Myocyte (in vitro differentiated cells): ENCODE data around the gene IGF2. TPM values are rescaled to one million over a fixed set of nuclear protein-coding genes. Genes with fewer than 3 reads are reported as not detected.

Experiments
- DNase-seq: peaks from one replicate; pipeline ENCODE4 v3.0.0-alpha.2; 2012; ENCODE audit warnings: low read depth
- total RNA-seq: library from RNA; depleted of rRNA; stranded (reverse); fragments of >200 nt; gene quantifications from 2 replicates; pipeline ENCODE4 v1.2.3, GENCODE V29; 2014

The IGF2 gene
- total RNA-seq, 1 donor from 2014 or later, result 330 TPM

DNA sequence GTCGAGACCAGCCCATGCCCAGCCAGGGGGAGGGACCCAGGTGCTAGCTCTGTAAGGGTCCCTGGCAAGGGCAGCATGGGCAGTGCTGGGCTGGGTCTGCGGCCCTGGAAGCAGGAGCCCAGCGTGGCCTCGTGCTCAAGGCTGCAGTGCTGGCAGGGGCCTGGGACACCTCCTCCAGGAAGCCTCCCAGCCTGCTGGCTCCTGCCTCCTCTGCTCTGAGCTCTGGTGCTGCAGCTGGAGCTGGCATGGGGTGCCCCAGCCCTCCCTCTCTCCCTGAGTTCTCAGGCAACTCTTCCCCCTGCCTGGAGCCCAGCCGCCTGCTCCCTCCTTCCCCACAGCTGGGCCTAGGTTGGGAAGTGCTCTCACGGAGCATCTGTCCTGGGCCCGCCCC is 15.0 kb upstream of the IGF2 start:
- DNase-seq, result no peak

DNA sequence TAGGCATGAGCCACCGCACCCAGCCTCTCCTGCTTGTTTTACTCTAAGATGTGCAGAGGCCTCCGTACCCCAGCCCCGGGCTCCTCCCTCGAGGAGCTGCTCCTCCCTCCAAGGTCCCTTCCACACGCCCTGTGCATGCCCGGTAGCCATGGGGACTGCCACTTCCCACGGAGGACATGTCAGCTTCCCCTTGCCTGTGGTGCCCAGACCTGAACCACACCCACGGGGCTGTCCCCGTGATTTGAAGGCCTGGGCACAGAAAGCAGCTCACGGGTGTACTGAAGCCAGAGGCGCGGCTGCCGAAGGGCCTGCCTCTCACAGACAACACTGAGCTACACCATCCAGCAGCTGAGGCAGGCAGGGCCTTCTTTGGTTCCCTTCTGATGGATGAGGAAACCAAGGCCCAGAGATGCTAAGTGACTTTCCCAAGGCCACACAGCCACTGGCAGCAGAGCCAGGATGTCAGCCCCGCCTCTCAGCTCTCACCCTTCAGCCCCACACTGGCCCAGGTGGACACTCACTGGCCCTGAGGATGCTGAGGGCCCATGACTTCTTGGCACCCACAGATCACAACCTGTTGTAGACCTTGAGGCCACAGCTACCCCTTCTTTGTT is 14.5 kb upstream of the IGF2 start:
- DNase-seq, result no peak

DNA sequence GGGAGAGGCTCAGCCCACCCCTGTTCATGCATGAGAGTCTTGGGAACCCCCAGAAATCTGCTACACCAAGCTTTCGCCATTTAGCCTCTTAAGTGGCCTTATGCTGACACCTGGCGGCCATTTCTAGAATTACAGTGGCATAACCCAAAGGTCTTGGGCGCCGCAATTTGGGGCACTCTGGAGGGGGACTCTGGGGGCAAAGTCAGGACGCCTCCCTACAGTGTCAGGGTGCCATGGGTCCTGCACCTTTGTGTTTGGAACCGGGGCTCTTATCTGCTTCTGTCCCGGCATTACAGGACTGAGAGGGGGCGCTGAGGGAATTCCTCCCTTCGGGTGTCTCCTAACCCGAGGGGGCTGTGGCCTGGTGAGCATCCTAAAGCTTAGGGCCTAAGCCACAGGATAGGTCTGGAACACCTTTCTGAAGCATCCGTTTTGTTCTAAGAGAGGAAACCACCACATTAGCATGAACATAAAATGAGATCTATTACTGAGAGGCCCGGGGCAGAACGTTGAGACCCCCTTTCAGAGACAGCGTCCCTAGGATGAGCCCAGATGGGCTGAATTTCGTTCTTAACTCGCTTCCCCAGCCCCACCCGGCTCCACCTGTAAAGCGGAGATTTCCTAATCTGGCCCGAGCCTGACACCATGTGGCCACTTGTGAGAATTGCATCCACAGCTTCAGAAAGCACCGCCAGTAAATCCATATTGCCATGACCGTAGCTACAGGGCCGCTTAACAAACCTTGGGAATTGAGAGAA is 12.5 kb upstream of the IGF2 start:
- peak; percentile 72 for DNase-seq

DNA sequence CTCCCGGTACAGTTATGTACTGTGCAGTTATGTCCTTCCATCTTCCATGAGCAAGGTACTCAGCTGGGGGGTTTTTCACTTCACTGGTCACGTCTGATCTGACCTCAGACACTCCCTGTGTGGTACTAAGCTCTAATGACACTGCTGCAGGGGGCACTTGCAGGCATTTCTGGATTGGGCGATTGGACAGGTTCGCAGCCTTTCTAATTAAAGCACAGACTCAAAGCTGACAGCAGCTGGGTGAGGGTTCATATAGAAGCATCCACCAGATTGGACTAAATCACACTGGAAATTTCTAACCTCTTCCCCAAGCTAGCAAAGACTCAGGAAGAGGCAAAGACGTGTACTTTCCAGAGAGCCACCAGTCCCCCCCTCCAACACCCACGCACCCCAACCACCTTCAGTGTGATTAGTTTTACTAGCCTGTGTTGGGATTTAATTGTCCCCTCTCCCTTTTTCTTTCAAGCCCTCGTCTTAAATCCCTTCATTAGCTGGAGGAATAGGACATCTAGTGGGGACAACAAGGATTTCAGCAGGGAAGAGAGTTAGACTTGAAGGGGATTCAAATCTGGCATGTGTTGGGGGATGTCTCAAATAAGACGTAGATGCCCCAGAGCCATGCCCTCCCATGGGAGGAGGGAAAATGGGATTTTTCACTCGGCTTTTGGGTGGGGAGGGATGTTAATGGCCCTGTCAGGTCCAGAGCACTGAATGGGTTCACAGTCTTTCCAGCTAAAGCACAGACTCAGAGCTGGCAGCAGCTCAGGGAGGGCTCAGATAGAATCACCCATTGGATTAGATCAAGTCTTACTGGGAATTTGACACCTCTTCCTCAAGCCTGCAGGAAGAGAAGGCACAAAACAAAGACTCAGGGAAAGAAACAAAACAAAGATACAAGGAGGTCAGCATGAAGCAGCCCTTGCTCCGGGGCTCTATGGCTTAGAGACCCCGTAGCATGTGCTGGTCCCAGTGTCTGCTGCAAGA is 11.0 kb upstream of the IGF2 start:
- peak; percentile 80 for DNase-seq

DNA sequence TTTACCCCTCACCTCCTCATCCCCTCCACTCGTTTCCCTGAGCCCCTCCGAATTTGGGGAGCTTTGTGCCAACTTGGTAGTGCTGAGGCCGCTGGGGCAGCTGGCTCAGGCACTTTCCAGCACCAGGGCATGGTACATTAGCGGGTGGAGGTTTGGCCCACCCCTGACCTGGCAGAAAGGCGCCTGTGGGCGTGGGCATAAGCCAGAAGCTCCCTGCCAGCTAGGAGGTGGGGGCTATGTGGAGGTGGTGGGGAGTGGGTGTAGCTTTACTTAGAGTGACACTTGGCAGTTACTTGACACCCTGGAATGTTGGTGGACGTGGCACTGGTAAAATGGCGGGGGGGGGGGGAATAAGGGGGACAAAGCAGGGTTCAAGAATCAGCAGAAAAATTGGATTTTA is 10.3 kb upstream of the IGF2 start:
- no peak for DNase-seq

DNA sequence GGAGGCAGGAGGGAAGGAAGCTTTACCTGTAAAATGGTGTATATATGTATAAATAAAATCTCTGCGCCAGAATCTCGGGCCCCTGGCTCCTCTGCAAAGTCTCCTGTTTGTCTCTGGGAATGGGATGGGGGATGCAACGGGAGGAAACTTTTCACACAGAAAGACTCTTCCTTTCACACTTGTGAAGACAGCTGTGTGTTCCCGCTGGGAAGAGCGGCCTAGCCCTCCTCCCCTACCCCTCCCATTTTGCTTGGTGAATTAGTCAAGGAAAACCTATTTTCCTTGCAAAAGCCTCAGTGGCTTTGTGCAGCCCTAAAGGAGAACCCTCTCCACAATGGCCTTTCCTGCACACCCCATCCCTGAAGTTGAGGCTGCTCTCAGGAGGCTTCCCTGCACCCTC is 9.4 kb upstream of the IGF2 start:
- no peak for DNase-seq

DNA sequence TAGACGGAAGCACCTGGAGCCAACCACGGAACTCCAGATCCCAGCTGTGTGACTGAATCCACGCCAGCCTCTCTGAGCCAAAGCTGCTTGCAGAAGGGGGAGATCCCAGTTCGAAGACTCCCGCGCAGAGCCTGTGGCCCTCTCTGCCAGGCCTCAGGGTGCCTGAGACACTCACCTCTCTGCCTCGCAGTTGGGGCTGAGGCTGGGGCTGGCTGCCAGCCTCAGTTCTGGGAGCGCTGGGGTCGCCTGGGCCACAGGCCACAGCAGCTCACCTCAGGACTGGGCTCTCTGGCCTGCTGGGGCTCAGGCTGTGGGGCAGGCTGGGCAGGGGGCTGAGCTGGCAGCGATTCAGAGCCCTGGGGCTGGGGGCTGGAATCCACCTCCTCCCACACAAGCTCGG is 8.2 kb upstream of the IGF2 start:
- no peak for DNase-seq

DNA sequence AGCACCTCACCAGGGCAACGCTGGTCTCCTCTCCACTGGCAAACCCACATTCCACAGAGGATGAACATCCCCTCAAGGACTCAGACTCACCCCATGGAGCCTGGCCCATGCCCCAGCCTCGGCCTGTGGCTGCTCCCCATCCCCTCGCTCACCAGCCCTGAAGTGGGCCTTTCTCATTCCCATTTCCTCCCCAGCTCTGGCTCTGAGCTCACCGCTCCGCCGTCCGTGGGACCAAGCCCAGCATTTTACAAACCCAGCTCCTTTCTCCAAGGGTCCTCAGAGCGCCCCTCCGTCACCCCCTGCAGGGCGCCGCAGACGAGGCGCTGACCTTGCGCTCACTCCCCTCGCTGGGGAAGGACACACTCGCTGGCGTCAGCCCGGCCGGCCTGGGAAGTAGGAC is 6.9 kb upstream of the IGF2 start:
- no peak for DNase-seq

DNA sequence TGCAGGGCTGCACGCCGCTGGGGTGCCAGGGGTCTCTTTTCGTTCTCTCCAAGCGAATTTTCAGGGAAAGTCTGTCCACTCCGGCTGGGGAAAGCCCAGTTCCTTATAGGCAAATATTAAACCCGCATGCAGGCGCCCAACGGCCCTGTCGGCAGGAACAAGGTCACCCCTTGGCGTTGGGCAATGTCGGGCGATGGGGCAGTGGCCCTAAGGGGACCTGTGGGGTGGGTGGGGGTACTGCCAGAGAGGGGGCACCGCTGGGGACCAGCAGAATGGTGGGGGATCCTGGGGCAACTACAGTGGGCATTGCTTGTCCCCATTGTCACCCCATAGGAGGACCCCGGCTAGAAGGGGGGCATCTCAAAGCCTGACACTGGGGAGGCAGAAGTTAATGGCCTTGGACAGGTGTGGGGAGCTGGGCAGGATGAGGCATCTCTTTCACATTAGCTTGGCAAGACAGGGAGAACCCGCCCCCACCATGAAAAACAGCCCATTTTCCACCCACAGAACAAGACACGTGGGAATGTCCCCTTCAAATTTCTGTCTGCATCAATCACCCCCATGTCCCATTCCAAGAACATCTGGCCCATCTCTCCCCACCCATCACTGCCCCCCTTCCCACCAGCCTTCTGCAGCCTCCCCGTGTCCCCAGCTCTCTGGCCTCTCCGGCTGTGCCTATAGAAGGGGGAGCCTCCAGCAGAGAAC is 5.5 kb upstream of the IGF2 start:
- no peak for DNase-seq

DNA sequence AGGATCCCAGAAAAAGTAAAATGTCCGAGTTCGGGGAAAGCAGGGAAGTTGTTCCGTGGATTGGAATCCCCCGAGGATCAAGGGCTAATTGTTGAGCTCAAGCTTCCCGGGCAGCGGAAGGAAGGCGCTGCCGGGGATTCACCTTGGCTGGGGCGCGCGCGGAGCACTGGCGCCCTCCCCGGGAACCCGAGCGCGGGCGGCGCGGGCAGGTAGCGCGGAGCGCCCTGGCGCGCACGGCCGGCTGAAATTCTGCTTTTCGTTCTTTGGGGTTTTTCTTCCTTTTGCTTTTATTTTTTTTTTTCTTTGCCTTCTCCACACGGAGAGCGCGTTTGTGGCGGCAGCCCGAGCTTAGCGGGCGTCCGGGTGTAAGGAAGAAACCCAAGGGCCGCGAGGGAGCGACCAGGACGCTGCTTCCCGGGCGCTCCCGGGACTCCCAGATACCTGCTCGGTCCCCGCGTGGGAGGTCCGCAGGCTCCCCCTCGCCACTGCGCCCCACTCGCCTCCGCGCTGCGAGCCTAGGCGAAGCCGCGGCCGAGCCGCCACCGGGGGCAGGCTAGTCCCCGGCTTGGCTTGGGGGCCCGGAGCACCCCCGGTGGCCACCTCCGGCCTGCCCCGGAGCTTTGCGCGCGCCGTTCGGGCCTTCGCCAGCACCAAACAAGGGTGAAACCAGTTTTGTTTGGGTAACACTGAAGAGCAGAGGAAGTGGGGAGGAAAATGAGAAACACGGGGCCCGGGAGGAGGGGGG is 4.8 kb upstream of the IGF2 start:
- no peak for DNase-seq

DNA sequence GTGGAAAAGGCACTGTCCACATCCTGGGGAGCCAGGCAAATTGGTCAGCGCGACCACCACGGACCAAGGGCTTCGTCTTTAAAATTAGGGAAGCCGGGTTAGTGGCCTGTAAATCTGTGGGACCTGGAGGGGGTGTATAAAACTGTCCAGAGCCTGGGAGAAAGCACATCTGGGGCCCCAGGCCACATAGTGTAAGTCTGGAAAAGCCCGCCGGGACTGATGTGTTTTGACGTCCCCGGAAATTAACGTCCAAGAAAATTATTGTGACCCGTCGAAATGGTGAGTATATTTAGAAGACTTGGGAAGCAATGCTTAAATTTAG is 4.2 kb upstream of the IGF2 start:
- no peak for DNase-seq

DNA sequence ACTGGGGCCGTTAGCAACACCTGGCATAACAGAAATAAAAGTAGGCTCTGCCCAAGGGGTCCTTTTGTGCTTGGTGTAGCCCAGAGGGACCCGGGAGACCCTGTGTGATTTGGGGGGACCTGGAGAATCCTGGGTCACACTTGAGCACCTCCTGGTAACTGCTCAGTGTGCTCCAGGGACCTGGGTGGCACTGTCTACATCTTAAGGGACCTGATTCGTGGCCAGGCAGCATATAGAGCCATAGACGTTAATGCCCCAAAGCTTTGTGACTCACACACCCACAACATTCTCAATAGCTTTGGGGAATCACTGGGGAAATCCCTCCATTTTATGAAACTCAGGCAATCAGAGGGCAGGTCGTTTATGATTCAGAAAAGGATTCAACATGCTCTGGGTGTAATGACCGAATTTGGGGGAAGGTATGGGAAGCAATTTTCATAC is 3.6 kb upstream of the IGF2 start:
- DNase-seq, result no peak

DNA sequence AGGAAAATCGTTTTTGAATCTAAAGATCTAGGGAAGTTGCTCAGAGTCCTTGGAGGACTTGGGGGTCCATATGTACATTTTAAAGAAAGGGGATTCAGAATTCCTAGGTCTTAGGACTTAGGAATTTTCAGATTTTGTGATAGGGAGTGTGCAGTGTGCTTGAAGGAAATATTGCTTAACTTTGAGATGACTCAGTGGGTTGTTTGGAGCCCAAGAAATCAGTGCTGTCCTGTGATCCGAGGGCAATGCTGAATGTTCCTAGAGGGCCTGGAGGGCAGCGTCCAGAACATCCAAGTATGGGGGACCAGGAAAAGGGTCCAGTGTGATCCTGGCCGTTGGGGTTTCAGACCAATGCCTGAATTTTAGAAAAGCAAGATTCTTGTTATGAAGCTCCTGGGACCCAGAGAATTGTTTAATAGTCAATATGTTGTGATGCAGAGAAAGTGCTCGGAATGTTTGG is 3.1 kb upstream of the IGF2 start:
- DNase-seq, result no peak

DNA sequence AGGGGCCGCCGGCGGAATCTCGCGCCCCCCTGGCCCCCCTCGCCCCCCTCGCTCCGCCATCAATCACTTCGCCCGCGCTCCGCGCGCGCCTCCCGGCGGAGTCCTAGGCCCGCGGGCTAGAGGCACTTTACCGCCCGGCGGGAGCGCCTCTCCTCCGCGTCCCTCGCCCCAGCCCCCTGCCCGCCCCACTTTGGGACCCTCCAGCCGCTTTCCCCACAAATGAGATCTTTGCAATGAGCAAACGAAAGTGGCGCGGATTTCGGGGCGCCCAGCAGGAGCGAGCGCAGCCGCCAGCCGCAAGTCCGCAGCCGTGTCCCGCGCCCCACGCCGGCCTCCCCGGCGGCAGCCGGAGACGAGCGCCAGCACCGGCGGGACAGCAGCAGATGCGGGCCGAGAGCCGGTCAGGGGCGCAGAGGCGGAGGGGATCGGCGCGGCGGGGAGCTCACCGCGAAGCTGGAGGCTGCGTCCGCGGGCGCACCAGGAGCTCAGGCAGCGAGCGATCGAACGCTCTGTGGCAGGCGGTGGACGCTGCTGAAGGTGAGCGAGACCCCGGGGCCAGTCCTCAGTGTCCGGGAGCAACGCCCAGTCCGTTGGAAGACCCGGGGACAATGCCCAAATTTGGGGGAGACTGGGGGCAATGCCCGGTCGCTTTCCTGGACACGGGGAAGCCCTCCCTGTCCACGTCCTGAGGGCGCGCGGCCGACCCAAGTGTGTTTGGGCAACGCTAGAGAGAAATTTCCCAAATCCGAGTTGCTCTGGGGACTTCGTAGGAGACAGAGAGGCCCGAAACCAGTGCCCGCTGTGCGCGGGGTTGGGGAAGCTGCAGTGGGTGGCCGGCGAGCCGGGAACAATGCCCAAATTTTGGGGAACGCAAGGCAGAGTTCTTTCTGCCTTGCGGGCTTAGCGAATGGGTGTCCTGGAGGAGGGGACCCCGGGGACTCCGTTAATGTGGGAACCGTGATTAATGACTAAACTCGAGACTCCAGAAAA is 1.5 kb upstream of the IGF2 start:
- peak; percentile 43 for DNase-seq

DNA sequence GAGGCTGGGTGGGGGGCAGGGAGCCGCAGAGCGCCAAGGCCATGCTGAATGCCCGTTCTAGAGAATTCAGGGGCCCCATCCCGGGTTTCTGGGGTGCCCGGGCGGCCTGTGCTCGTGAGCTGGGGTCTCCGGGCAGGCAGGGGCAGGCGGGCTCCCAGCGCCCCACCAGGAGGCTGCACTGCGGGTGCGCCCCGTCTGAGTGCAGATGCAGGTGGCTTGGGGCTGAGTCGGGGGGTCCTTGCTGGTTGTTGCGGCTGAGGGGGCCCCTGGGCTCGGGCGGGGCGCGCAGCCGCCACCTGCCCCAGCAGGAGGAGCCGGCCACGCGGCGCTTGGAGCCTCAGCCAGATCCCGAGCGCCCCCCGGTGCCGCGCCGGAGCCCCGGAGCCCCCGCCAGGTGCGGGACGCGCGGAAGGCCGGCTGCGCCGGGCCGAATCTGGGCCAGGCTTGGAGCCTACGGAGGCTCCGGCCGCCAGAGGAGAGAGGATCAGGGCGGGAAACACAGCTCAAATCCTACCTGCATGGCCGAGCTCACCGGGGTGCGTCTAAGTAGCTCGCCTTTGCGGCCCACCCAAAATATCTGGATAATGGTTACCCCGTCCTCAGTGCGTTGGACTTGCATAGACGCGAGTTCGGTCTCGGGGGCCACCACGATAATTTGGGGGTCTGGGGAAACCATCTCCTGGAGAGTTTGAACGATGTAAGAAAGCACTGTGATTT is 590 bp upstream of the IGF2 start:
- peak; percentile 38 for DNase-seq

DNA sequence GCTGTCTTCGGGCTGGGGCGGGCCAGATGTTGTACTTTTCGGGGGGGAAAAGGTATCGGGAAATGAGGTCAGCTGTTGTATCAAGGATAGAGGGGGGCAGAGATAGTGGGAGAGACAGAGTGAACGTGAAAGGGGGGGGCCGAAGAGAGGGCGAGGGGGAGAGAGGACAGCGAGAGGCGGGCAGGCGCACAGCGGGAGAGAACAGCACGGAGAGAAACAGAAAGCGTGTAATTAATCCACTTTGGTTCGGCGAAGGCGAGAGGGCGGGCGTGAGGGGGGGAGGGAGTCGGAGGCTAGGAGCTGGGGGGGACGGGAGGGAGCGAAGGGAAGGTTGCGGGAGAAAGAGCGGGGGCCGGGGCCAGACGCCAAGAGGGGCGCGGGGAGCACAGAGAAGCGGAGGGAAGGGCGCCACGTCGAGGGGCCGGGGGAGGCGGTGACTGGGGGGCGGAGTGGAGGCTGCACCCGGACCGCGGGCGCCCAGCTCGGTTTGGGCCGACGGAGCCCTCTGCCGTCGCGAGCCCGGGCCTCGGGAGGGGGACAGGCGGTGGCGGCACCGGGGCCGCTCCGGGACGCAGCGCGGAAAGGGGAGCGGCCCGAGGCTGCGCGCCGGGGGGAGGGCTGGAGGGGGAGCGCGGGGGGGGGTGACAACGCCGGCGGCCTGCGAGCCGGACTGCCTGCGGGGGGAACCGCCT is 612 bp downstream of the IGF2 start:
- peak; percentile 41 for DNase-seq

DNA sequence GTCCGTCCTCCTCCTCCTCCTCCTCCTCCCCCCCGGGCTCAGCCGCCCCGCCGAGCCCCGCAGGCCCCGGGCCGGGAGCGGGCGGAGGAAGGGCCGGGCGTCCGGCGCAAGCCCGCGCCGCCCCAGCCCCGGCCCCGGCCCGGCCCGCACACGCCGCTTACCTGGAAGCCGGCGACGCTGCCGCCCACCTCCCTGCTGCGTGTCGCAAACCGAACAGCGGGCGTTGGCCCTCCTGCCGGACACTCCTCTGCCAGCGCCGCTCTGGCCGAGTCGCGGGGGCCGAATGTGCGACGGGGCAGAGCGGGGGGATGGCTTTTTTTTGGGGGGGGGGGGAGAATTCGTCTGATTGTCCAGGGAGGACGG is 1.1 kb downstream of the IGF2 start:
- DNase-seq, result peak; percentile 24
